ENCODE measurements around the gene PLCH2. TPM values are rescaled to one million over a fixed set of nuclear protein-coding genes. Genes with fewer than 3 reads are reported as not detected.

Gene PLCH2
- total RNA-seq, 2 experiments from 2014 or later: 2.9 to 6.0 TPM

GRCh38 chr1:2505461-2505994 lies 29.4 kb downstream of the PLCH2 start:
- H3K27ac Mint-ChIP-seq: no peak overlapping the region
- TF ChIP-seq, protein P1, sequence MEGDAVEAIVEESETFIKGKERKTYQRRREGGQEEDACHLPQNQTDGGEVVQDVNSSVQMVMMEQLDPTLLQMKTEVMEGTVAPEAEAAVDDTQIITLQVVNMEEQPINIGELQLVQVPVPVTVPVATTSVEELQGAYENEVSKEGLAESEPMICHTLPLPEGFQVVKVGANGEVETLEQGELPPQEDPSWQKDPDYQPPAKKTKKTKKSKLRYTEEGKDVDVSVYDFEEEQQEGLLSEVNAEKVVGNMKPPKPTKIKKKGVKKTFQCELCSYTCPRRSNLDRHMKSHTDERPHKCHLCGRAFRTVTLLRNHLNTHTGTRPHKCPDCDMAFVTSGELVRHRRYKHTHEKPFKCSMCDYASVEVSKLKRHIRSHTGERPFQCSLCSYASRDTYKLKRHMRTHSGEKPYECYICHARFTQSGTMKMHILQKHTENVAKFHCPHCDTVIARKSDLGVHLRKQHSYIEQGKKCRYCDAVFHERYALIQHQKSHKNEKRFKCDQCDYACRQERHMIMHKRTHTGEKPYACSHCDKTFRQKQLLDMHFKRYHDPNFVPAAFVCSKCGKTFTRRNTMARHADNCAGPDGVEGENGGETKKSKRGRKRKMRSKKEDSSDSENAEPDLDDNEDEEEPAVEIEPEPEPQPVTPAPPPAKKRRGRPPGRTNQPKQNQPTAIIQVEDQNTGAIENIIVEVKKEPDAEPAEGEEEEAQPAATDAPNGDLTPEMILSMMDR (IDR thresholded peaks at IDR 0.05): no peak
- ATAC-seq (no peak), DNase-seq (no peak)
- H3K4me1 Mint-ChIP-seq (ENCODE audit: low read depth): peaks cover under 1% of the 10 kb centered on the region
- no peaks in the 10 kb centered on the region for H3K9me3 Mint-ChIP-seq
- peaks cover 3% of the 10 kb centered on the region for H3K36me3 Mint-ChIP-seq (ENCODE audit: low read depth)
- intact Hi-C loops (cut with micrococcal nuclease): no loop called here
- no peak overlapping the region for H3K4me3 Mint-ChIP-seq
- ChIA-PET POLR2A (interaction anchor here (0.9 to 3.8 kb wide), 3 partner anchors 11 to 23 kb away, joined by 3 to 17 read pairs (median 4); no protein-coding TSS in a partner anchor), CTCF (no interaction called here)
- H3K27me3 Mint-ChIP-seq: no peaks in the 10 kb centered on the region

DNA sequence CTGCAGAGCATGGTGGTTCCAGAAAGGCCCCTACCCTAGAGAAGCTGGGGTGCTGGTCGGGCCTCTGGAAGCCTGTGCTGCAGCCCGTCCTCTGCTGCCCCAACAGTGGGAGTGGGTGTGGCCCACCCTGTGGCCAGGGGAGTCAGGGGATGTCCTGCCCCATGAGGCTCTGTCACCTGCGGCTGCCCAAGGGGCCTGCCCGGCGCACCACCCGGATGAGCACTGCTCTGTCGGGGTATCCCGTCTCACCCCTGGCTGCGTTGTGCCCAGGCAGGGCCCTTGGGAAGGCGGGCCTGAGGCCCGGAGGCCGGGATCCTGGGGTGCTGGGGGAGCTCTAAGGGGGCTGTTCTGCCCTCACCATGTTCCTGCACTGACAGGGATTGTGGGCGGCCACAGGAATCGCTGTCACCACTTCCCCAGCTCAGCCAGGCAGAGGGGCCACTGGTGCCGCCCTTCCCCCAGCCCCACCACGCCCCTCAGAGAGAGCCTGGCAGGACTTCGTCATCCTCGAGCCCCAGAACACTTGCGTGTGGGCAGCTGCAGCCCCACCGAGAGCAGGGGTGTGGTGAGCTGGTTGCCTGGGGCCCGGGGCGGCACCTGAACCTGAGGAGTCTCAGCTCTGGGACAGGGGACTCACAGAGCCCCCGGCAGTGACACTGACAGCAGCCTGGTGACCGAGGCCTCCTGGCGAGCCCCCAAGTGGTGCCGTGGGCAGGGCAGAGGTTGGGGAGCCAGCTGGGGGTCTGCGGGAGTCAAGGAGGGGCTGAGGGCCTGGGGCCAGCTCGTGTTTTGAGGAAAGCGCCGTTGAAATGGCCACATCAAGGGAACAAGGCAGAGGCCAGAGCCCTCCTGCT lies 30.1 kb downstream of the PLCH2 start:
- H3K27me3 Mint-ChIP-seq: no peaks in the 10 kb centered on the region
- peak; percentile 58 for ATAC-seq
- POLR2A ChIA-PET: interaction anchor here (0.9 to 3.8 kb wide), 6 partner anchors 11 to 41 kb away, joined by 3 to 17 read pairs (median 4); no protein-coding TSS in a partner anchor
- no peaks in the 10 kb centered on the region for H3K9me3 Mint-ChIP-seq
- CTCF ChIA-PET: no interaction called here
- H3K36me3 Mint-ChIP-seq (ENCODE audit: low read depth): peaks cover 3% of the 10 kb centered on the region
- intact Hi-C loops (cut with micrococcal nuclease): no loop called here
- no peak overlapping the region for H3K4me3 Mint-ChIP-seq
- no peak overlapping the region for H3K27ac Mint-ChIP-seq
- TF ChIP-seq, protein P1 (IDR thresholded peaks at IDR 0.05): no peak
- H3K4me1 Mint-ChIP-seq (ENCODE audit: low read depth): no peaks in the 10 kb centered on the region
- DNase-seq: no peak

DNA sequence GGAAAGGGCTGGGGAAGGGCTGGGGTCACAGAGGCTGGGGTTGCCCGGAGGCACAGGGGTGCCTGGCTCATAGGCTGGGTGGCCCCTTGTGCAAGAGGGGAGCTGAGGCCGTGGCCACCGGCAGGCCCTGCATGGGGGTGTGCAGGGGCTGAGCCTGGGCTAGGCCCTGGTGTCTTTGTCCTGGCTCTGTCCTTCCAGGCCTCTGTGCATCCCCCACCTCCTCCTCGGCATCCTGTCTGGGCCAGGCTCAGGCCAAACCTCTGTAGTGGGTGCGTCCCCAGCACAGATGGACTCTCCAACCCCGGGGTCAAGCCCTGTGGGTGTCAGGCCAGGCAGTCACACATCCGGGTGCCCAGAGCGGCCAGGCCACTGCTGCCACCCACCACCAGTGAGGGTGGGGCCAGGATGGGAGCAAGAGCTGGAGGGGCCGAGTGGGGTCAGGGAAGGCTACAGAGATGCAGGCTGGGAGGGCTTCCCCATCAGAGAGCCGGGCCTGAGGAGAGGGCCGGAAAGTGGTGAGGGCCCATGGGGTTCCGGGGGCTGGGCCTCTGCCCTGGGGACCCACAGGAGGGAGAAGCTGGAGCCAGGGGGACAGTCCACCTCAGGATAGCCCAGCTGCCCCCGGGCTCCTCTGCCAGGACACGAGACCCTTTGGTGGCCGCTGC lies 30.9 kb downstream of the PLCH2 start:
- H3K4me3 Mint-ChIP-seq: no peak overlapping the region
- no peaks in the 10 kb centered on the region for H3K4me1 Mint-ChIP-seq (ENCODE audit: low read depth)
- TF ChIP-seq, protein P1 (IDR thresholded peaks at IDR 0.05): no peak
- ATAC-seq (no peak), DNase-seq (no peak)
- CTCF ChIA-PET: no interaction called here
- POLR2A ChIA-PET: interaction anchor here (1.1 to 3.8 kb wide), 4 partner anchors 13 to 40 kb away, joined by 3 to 17 read pairs (median 6); no protein-coding TSS in a partner anchor
- no peak overlapping the region for H3K27ac Mint-ChIP-seq
- H3K27me3 Mint-ChIP-seq: no peaks in the 10 kb centered on the region
- no peaks in the 10 kb centered on the region for H3K9me3 Mint-ChIP-seq
- intact Hi-C loops (cut with micrococcal nuclease): no loop called here
- peaks cover 6% of the 10 kb centered on the region for H3K36me3 Mint-ChIP-seq (ENCODE audit: low read depth)

DNA sequence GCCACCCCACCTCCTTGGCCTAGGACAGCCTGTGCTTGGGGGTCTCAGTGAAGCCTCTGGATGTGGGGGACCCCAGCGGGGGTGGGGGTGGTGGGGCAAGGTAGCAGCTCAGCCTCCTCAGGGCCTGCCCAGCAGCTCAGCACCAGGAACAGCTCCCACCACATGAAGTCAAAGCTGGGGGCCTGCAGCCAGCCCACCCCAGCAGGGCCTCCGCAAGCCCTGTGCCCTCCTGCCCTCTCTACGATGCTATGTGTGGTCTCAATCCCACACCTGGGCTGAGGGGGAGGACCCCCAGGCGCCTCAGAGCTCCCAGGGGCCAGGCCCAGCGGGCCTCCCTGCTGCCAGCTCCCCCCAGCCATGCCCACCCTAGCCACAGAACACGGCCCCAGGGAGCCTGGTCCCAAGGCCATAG lies 31.7 kb downstream of the PLCH2 start:
- no peaks in the 10 kb centered on the region for H3K9me3 Mint-ChIP-seq
- POLR2A ChIA-PET: interaction anchor here (1.9 to 3.8 kb wide), 2 partner anchors 12 to 16 kb away, joined by 7 to 17 read pairs; no protein-coding TSS in a partner anchor
- intact Hi-C loops (cut with micrococcal nuclease): no loop called here
- TF ChIP-seq, protein P1 (IDR thresholded peaks at IDR 0.05): no peak
- CTCF ChIA-PET: no interaction called here
- H3K27me3 Mint-ChIP-seq: no peaks in the 10 kb centered on the region
- peaks cover 6% of the 10 kb centered on the region for H3K36me3 Mint-ChIP-seq (ENCODE audit: low read depth)
- no peak for DNase-seq
- no peak for ATAC-seq
- H3K4me1 Mint-ChIP-seq (ENCODE audit: low read depth): no peaks in the 10 kb centered on the region
- H3K27ac Mint-ChIP-seq: no peak overlapping the region
- no peak overlapping the region for H3K4me3 Mint-ChIP-seq
